IPS-11a (cell line): Measurements from ENCODE around the gene KRT7.

Source experiments
- H3K4me3 ChIP-seq: one replicate; pipeline ENCODE4 v1.5.1; 2013; ENCODE audit warnings: low read depth, low read length, control low read depth

Gene KRT7

GRCh38 chr12:52296572-52297215 is 63.7 kb downstream of the KRT7 start:
- H3K4me3 ChIP-seq, result no peak overlapping the region
